GM10847 (cell line): ENCODE results near the gene FHIT.

Source experiments
- POLR2A ChIP-seq: IDR thresholded peaks from 2 replicates; pipeline ENCODE4 v1.6.1; 2011; ENCODE audit not compliant: insufficient read length; ENCODE audit errors: extremely low read depth

The FHIT gene

DNA sequence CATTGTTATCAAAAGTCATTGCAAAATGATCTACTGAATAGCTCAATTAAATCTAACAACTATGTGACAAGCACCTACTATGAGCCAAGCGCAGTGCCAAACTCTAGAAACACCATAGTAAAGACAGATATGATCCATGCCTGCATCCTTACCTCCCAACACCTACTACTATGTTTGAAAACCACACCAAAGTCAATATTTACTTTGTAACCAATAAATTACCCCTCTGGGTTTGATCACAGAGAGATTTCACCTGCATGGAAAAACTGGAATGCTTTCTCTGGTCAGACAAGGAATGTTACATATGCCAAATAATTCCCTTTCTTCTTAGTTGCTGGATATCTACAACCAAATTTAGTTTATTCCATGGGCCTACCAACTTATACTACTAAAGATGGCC, 422.2 kb downstream of the FHIT start:
- no peak for TF ChIP-seq POLR2A

DNA sequence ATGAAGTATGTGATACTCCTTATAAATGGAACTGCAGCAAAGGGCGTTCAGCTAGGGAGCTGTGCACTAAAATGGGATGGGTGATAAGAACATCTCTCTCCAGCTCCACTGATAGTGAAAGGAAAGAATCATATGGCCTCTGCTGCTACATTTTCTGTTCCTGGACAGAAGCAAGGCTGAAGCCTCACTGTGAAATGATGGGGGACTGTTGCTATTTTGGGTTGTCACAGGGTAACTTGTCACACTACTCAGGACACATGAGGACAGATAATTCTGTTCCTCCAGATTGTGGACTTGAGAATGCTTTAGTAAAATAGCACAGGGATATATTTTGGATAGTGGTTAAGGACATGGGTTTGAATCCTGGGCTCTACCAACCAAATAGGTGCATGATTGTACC, 423.6 kb downstream of the FHIT start:
- TF ChIP-seq POLR2A, result no peak

DNA sequence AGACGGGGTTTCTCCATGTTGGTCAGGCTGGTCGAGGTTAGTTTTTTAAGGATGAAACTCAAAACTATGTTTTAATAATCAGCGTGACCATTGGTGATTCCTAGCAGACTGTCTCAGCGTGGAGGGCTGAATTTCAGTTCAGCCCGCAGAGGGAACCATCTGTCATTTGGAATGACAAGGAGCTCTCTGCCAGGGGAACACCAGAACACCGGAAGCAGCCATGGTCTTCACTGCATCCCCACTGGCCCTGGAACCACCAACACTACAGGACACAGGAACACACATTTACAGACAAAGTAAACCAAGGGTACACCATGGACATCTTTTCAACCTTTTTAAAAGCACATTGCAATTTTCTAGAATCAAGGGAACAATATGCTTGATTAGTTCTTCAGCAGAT, 424.7 kb downstream of the FHIT start:
- no peak for TF ChIP-seq POLR2A

DNA sequence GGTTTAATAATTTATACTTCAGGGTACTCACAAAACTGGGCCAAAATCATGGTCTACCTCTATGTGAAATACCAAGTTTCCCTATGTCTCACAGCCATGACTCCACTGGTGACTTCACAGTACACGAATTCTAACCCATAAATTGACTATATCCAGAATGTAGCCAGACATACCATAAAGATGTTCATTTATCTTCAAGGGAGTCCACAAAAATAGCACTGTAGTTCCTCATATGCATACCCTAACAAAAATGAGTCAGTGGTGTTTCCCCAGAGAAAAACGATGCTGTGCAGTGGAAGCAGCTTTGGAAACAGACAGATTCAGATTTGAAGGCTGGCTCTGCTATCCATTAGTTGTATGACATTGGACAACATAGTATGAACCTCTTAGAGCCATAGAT, 438.8 kb downstream of the FHIT start:
- TF ChIP-seq POLR2A, result no peak

DNA sequence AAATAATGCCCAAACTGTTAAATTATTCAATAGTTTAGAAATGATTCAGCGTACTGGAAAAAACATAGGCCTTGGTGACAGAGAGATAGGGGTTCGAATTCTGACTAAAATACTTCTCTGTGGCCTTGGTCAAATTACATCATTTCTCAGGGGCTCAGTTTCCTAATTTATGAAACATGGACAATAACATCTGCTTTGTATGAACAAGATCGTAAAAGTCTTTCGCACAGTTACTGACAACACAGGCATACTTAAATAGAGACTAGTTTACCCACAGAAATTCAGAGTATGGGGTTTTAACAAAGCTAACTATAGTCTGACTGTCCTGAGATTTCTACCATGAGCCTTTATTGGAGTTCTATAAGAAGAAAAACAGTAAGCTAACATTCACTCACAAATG, 440.4 kb downstream of the FHIT start:
- no peak for TF ChIP-seq POLR2A

DNA sequence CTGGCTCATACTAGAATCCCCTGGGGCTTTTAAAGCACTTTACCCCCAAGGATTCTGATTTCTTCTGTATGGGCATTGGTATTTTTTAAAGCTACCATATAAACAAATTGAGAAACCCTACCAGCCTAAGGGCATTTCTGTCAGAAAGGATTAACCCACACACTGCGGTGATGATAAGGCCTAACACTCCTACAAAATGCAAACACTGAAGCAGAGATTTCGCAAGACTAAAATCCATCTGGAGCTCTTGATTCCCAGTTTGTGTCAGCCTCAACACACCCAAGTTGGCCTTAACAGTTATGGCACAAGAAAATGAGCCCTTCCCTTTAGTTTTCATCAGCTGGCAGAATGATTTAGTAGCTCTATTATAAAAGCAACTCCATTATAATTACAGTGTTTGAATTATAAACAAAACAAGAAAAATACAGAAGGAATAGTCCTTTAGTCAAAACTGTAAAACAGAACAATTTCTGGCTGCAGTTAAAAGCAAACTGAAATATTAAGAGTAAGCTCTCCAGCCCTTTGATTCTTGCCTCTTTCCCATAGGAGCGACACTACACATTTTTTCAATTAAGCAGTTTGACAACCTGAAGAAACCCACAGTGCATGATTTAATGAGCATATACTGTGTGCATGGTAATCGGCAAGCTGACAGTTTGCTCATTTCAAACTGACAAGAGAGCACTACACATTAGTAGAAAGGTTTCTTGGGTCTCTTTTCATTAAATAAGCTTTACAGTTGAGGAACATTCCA, 441.2 kb downstream of the FHIT start:
- TF ChIP-seq POLR2A, result no peak

DNA sequence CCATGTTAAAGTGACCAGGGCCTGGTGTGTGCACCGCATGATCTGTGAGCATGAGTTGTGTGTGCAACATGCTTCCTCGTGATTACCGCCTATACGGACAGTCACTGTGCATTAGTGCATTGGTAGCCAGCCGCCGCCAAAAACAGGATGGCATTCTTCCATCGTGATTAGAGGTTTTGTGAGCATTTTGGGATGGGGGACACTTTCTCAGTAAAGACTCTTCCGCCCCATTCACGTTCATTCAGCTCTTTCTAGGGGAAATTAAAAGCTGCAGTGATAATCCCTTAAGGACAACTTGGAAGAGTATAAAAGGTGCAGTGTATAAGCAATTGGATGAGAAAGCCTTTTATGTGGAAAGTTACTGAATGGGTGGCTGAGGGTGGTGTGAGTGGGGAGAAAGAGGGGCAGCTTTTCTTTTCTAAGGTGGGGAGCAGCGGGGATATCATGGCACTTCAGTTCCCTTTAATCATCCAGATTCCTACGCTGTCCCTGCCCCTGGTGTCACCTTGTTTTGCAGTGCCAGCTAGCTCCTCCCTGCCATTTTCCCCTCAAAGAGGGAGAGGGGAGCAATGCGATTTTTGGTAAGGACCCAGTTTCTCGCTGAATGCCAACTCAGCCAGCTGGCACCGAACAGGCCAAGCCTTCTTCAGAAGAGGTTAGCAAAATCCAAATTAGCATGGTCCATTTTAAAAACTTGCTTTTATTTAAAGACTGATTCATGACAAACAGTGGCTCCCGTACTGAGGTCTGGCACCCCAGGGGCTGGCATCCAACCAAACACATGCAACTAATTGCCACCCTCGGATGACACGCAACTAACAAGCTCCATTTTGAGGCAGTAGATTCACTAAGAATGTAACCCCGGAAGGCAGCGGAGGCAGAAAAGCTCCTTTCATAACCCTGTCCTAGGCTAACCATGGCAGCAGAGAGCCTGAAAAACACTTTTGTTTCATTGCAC, 447.8 kb downstream of the FHIT start:
- no peak for TF ChIP-seq POLR2A

DNA sequence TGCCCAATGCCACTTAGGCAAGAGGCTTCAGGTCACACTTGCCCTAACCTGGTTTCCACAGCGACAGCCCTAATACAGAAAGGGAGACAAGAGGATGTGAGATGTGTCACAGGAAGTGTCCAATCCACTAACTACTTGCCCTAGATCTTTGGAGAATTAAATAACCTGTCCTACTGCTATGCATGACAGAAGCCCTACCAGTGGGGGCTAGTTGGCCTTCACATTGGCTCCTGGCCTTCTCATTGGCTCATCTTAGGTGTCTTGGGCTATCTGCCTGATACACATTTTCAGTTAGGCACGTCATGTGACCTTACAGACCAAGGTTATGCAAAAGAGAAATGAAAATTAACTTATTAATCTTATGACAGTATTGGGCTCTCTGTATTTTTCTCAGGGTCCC, 449.9 kb downstream of the FHIT start:
- no peak for TF ChIP-seq POLR2A

DNA sequence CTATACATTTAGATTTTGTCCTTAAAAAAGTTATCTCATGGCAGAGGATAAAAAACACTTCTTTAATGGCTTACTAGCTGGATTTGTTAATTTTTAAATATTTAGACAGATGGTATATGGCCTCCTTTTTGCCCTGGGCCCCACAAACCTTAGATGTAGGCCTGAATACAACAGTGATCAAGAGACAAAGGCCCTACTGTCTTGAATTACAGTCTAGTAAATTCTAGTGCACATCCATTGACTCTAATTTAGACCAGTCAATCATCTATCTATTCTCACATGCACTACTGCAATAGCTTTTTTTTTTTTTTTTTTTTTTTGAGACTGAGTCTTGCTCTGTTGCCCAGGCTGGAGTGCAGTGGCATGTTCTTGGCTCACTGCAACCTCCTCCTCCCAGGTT, 452.8 kb downstream of the FHIT start:
- no peak for TF ChIP-seq POLR2A

DNA sequence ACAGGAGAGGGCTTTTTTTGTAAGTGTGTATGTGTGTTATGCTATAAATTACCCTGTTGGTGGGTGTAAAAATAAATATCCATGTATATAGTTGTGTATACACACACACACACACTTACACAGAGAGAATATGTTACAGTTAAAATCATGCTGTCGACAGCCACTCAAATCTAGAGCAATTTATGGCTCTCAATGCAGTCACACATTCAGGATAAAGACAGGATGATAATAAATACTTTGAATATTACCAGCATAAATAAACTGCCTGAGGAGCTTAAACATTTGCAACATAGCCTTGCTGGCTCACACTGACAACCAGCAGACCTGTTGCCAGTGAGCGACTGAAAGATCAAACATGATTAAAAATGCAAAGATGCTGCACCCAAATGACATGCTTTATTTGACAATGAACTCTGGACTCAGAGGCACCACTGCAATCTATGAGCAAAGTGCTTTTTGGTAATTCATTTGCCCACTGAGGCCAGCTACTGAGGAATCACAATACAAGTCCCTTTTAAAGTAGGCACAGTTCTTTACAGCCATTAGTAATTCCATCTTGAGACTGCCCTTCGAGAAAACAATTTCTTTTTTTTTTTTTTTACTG, 458.9 kb downstream of the FHIT start:
- TF ChIP-seq POLR2A, result no peak

DNA sequence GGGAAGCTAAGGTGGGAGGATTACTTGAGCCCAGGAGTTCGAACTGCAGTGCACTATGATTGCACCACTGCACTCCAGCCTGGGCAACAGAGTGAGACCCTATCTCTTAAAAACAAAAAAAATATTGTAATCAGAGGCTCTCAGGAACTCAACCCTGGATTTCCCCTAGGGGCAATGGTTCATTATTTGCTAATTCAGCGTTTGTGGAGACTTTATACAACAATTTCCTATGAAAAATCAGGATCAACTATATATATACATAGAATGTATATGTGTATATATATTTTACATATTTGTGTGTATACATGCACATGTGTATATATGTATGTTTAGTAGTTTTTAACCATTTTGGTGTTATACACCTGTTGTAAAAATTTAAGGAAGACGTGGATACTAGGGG, 463.1 kb downstream of the FHIT start:
- TF ChIP-seq POLR2A, result no peak

DNA sequence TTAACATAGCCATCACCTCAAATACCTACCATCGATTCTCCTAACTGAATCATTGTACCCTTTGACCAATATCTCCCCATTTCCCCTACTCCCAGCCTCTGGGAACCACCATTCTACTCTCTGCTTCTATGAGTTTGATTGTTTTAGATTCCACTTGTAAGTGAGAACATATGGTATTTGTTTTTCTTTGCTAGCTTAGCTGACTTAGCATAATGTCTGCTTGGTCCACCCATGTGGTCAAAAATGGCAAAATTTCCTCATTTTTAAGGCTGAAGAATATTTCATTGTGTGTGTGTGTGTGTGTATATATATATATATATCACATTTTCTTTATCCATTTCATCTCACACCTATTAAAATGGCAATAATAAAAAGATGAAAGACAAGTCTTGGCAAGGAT, 469.3 kb downstream of the FHIT start:
- TF ChIP-seq POLR2A, result no peak

DNA sequence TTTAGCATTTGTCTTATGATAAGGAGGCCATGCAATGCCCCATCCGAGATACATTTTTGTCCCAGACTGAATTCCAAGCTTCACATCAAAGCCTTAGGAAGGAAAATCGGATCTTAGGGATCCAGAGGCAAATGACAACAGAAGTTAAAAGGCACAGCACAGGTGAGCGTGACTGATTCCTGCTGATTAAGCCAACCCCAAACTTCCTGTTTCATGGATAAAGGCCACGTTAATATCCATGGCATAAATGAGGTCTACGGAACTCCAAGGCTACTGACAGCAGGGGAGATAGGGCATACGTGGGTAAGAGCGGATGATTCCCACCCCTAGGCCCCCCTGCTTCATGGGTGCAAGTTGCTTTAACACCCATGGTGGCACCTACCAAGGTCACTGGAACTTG, 471.6 kb downstream of the FHIT start:
- TF ChIP-seq POLR2A, result no peak

DNA sequence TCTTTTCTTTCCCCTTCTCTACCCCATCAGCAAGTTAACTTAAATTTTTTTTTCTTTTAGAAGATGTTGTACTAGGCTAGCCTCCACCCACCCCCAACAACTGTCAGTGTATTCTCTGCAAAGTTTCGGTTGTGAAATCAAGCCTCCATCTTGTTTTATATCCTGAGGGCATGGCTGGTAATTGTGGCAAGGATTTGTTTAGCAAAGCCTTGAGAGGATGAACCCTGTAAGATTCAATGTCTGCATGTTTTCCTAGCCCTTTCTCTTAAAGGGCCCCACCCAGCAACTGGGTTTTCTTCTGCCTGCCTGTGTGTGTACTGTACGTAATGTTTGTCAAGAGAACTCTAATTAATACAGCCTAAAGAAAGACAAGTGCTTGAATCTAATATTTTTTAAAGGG, 475.3 kb downstream of the FHIT start:
- no peak for TF ChIP-seq POLR2A

DNA sequence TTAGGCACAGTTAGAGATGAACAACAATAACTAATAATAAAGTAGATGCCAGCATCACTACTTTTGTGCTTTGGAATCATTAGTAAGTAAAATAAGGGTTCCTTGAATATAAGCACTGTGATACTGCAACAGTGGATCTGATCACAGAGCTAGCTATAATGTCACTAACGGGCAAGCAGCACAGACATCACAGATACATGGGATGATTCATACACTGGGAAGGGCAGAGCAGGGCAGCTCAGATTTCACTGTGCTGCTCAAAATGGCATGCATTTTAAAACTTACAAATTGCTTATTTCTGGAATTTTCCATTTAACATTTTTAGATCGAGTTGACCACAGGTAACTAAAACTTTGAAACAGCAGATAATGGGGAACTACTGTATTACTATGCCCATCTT, 476.6 kb downstream of the FHIT start:
- TF ChIP-seq POLR2A, result no peak

DNA sequence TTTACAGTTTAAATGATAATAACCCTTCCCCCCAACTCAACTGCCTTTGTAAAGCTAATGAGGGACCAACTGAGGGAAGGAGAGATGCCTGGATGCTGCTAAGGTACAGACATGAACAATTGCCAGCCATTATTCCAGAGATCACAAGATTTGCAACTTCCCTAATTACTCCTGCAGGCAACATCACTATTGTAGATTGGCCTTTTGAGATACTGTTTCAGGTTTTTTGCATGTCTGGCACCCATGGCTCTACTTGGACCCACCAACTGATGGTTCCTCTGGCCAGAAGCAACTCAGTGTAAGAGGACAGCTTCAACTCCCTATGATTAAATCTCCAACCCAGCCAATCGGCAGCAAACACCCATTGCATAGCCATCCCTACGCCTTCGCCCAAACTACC, 478.7 kb downstream of the FHIT start:
- no peak for TF ChIP-seq POLR2A
